ENCODE measurements around the gene FBP2.
"Not testable (repeated sequence)": the region's sequence is repeated elsewhere in the genome, so short reads cannot be mapped to it uniquely, and the experiment has no call there.

The FBP2 gene

GRCh38 chr9:94577036-94577435, 16.6 kb downstream of the FBP2 start:
- TF ChIP-seq CTCF (conservative IDR thresholded peaks at IDR 0.05; ENCODE audit: low read depth, low read length), result no peak
- H3K4me3 ChIP-seq (ENCODE audit: low read length), result no peak overlapping the region
- no peak for DNase-seq (ENCODE audit: low read depth)

- H3K4me3 ChIP-seq (ENCODE audit: low read length), result no peak overlapping the region
- no peak for TF ChIP-seq CTCF (conservative IDR thresholded peaks at IDR 0.05; ENCODE audit: low read depth, low read length)
- DNase-seq (ENCODE audit: low read depth), result no peak
Observed at GRCh38 chr9:94576131-94576530, 17.5 kb downstream of the FBP2 start.

- TF ChIP-seq CTCF (conservative IDR thresholded peaks at IDR 0.05; ENCODE audit: low read depth, low read length), result no peak
- no peak overlapping the region for H3K4me3 ChIP-seq (ENCODE audit: low read length)
- DNase-seq (ENCODE audit: low read depth), result no peak
Observed at GRCh38 chr9:94568972-94569712, 24.5 kb downstream of the FBP2 start.

GRCh38 chr9:94568250-94568889, 25.3 kb downstream of the FBP2 start:
- TF ChIP-seq CTCF (conservative IDR thresholded peaks at IDR 0.05; ENCODE audit: low read depth, low read length), result no peak
- H3K4me3 ChIP-seq (ENCODE audit: low read length), result no peak overlapping the region
- no peak for DNase-seq (ENCODE audit: low read depth)

- no peak for TF ChIP-seq CTCF (conservative IDR thresholded peaks at IDR 0.05; ENCODE audit: low read depth, low read length)
- no peak for DNase-seq (ENCODE audit: low read depth)
- no peak overlapping the region for H3K4me3 ChIP-seq (ENCODE audit: low read length)
Observed at GRCh38 chr9:94567271-94567670, 26.4 kb downstream of the FBP2 start.

- DNase-seq (ENCODE audit: low read depth), result no peak
- no peak for TF ChIP-seq CTCF (conservative IDR thresholded peaks at IDR 0.05; ENCODE audit: low read depth, low read length)
- H3K4me3 ChIP-seq (ENCODE audit: low read length), result no peak overlapping the region
Observed at GRCh38 chr9:94566550-94566949, 27.1 kb downstream of the FBP2 start.

- not testable (repeated sequence) for DNase-seq (ENCODE audit: low read depth); H3K4me3 ChIP-seq (ENCODE audit: low read length)
Observed at GRCh38 chr9:94564279-94564678, 29.3 kb downstream of the FBP2 start.
